Endothelial cell (in vitro differentiated cells): ENCODE measurements around the gene PTF1A. TPM values are rescaled to one million over a fixed set of nuclear protein-coding genes. Genes with fewer than 3 reads are reported as not detected.
A peak's percentile ranks its signal among the peaks of the same experiment; 100 is the strongest.

Source experiments
- DNase-seq: peaks from one replicate; pipeline ENCODE4 v3.0.0; 2021; ENCODE audit warnings: low spot score
- H3K27ac Mint-ChIP-seq: one replicate; pipeline ENCODE4 v1.8.0; 2021; ENCODE audit warnings: mixed read lengths, inconsistent platforms; ENCODE audit not compliant: unreplicated experiment
- H3K27me3 Mint-ChIP-seq: one replicate; pipeline ENCODE4 v1.8.0; 2021; ENCODE audit warnings: mild to moderate bottlenecking, moderate library complexity, mixed read lengths, inconsistent platforms; ENCODE audit not compliant: unreplicated experiment
- H3K36me3 Mint-ChIP-seq: one replicate; pipeline ENCODE4 v1.8.0; 2021; ENCODE audit warnings: mild to moderate bottlenecking, low read depth, mixed read lengths, inconsistent platforms; ENCODE audit not compliant: unreplicated experiment
- H3K4me1 Mint-ChIP-seq: one replicate; pipeline ENCODE4 v1.8.0; 2021; ENCODE audit warnings: mild to moderate bottlenecking, mixed read lengths, inconsistent platforms; ENCODE audit not compliant: unreplicated experiment
- H3K4me3 Mint-ChIP-seq: one replicate; pipeline ENCODE4 v1.8.0; 2021; ENCODE audit warnings: mild to moderate bottlenecking, mixed read lengths, inconsistent platforms; ENCODE audit not compliant: unreplicated experiment
- H3K9me3 Mint-ChIP-seq: one replicate; pipeline ENCODE4 v1.8.0; 2021; ENCODE audit warnings: mixed read lengths, inconsistent platforms; ENCODE audit not compliant: unreplicated experiment
- CTCF ChIP-seq: fragments of 200-600 bp; sonication (generic); IDR thresholded peaks from one replicate; pipeline ENCODE4 v1.5.0; 2021; ENCODE audit warnings: antibody characterized with exemption; ENCODE audit not compliant: unreplicated experiment
- total RNA-seq: library from RNA; stranded (reverse); fragmentation: NEBNext Ultra II Directional; extraction: Animal tissue kit (Norgen Biotek cat#: 25700); gene quantifications from one replicate; pipeline ENCODE4 v1.2.1, GENCODE V29; 2021; ENCODE audit not compliant: unreplicated experiment

The PTF1A gene
- total RNA-seq, 1 donor from 2014 or later: not detected

GRCh38 chr10:23196915-23197314 is 4.8 kb downstream of the PTF1A start:
- peaks cover 14% of the 10 kb centered on the region for H3K4me1 Mint-ChIP-seq
- H3K27me3 Mint-ChIP-seq: peaks cover 39% of the 10 kb centered on the region
- H3K36me3 Mint-ChIP-seq: peaks cover 4% of the 10 kb centered on the region
- DNase-seq: no peak
- H3K27ac Mint-ChIP-seq: no peak overlapping the region
- H3K4me3 Mint-ChIP-seq: no peak overlapping the region
- H3K9me3 Mint-ChIP-seq: no peaks in the 10 kb centered on the region
- no peak for TF ChIP-seq CTCF

GRCh38 chr10:23197416-23197861 is 5.3 kb downstream of the PTF1A start:
- Mint-ChIP-seq H3K4me1 (peaks cover 14% of the 10 kb centered on the region), H3K27ac (no peak overlapping the region), H3K27me3 (peaks cover 39% of the 10 kb centered on the region), H3K36me3 (peaks cover 4% of the 10 kb centered on the region), H3K4me3 (no peak overlapping the region), H3K9me3 (no peaks in the 10 kb centered on the region)
- no peak for DNase-seq
- no peak for TF ChIP-seq CTCF

GRCh38 chr10:23198610-23198939 is 6.5 kb downstream of the PTF1A start:
- peaks cover 2% of the 10 kb centered on the region for H3K36me3 Mint-ChIP-seq
- H3K27ac Mint-ChIP-seq: no peak overlapping the region
- DNase-seq: no peak
- no peak for TF ChIP-seq CTCF
- H3K4me1 Mint-ChIP-seq: peaks cover 13% of the 10 kb centered on the region
- H3K9me3 Mint-ChIP-seq: no peaks in the 10 kb centered on the region
- no peak overlapping the region for H3K4me3 Mint-ChIP-seq
- H3K27me3 Mint-ChIP-seq: peaks cover 36% of the 10 kb centered on the region

- H3K4me3 Mint-ChIP-seq: no peak overlapping the region
- H3K36me3 Mint-ChIP-seq: no peaks in the 10 kb centered on the region
- TF ChIP-seq CTCF: no peak
- H3K27me3 Mint-ChIP-seq: peaks cover 35% of the 10 kb centered on the region
- H3K9me3 Mint-ChIP-seq: no peaks in the 10 kb centered on the region
- H3K4me1 Mint-ChIP-seq: peaks cover 12% of the 10 kb centered on the region
- DNase-seq: peak; percentile 20
- H3K27ac Mint-ChIP-seq: no peak overlapping the region
Observed at GRCh38 chr10:23198940-23199767, 7.0 kb downstream of the PTF1A start.

- TF ChIP-seq CTCF: no peak
- peaks cover 12% of the 10 kb centered on the region for H3K4me1 Mint-ChIP-seq
- H3K27me3 Mint-ChIP-seq: peaks cover 35% of the 10 kb centered on the region
- DNase-seq: no peak
- no peaks in the 10 kb centered on the region for H3K9me3 Mint-ChIP-seq
- no peak overlapping the region for H3K27ac Mint-ChIP-seq
- no peaks in the 10 kb centered on the region for H3K36me3 Mint-ChIP-seq
- H3K4me3 Mint-ChIP-seq: peak overlapping the region; percentile 47
Observed at GRCh38 chr10:23199768-23200511, 7.8 kb downstream of the PTF1A start.
